HG03442 (cell line): Measurements from ENCODE around the gene CYBA.

ENCODE experiments used
- ATAC-seq: cut with Tn5 transposase; IDR thresholded peaks from one replicate; pipeline ENCODE4 v1.9.1; 2021; ENCODE audit warnings: mild to moderate bottlenecking, moderate library complexity; ENCODE audit not compliant: unreplicated experiment

CYBA gene

GRCh38 chr16:88595921-88596320 is 54.9 kb downstream of the CYBA start:
- ATAC-seq, result no peak

DNA sequence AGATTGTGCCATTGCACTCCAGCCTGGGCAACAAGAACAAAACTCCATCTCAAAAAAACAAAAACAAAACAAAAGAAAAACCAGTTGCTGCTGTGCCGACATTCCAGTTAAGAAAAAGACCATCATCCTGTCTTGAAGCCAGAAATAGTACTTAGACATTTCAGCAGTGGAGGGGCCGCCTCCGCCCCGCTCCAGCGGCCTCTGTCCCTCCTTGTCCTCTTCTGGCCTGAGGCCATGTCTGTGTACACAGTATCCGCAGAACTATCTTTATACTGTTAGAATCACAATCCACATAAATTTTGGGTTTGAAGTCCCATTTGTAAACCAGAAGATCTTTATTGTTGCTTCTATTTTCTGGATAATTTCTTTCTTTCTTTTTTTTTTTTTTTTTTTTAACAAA is 55.8 kb downstream of the CYBA start:
- no peak for ATAC-seq

- ATAC-seq, result no peak
These were observed 56.9 kb downstream of the CYBA start for GRCh38 chr16:88593910-88594309.

- ATAC-seq, result no peak
These were observed 57.4 kb downstream of the CYBA start for GRCh38 chr16:88593489-88593888.
